ENCODE results near the gene SLCO2A1.

Gene SLCO2A1

DNA sequence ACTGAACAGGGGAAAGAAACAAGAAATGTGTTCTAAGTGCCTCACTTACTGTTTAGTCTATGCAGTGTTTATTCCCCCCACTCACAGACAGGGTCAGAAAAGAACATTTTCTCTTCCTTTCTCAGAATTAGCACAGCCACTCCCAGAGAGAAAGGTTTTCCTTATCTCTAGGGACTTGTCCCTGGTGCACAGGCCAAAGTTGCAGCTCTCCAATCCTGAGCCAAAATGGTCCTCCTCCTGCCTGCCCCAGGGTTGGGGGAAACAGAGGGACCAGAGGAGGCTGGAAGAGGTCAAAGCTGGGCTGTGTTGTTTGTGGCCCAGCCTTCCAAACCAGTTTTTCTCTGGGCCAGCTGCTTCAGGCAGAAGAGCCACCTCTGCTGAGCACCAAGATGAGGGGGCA, 146.1 kb downstream of the SLCO2A1 start:
- TF ChIP-seq, protein P1, sequence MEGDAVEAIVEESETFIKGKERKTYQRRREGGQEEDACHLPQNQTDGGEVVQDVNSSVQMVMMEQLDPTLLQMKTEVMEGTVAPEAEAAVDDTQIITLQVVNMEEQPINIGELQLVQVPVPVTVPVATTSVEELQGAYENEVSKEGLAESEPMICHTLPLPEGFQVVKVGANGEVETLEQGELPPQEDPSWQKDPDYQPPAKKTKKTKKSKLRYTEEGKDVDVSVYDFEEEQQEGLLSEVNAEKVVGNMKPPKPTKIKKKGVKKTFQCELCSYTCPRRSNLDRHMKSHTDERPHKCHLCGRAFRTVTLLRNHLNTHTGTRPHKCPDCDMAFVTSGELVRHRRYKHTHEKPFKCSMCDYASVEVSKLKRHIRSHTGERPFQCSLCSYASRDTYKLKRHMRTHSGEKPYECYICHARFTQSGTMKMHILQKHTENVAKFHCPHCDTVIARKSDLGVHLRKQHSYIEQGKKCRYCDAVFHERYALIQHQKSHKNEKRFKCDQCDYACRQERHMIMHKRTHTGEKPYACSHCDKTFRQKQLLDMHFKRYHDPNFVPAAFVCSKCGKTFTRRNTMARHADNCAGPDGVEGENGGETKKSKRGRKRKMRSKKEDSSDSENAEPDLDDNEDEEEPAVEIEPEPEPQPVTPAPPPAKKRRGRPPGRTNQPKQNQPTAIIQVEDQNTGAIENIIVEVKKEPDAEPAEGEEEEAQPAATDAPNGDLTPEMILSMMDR (IDR thresholded peaks at IDR 0.05), result no peak

DNA sequence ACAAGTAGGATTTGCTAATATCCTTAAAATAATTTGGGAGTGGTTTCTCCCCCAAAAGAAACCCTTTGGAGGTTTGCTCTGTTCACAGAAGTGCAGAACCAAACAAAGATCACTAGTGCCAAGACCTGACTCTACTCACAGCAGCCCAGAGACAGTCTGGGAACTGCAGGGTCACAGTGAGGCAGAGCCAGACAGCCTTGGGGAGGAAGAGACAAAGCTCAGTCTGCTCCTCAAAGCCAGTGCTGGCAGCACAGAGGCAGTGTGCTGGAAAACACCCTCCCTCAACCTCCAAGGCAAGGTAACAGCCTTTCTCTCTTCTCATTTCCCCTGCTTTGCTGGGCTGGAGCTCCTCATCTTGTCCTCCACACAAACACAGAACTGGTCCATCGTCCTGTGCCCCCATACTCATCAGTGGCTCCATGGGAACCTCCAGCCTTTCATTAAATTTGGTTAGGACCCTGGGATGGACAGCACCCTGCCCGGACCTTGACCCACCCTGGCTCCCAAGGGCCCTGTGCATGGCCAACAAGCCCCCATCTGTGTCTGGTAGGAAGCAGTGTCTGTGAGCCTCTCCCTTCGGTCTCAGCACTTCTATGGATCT, 146.6 kb downstream of the SLCO2A1 start:
- TF ChIP-seq, protein P1 (IDR thresholded peaks at IDR 0.05), result no peak

DNA sequence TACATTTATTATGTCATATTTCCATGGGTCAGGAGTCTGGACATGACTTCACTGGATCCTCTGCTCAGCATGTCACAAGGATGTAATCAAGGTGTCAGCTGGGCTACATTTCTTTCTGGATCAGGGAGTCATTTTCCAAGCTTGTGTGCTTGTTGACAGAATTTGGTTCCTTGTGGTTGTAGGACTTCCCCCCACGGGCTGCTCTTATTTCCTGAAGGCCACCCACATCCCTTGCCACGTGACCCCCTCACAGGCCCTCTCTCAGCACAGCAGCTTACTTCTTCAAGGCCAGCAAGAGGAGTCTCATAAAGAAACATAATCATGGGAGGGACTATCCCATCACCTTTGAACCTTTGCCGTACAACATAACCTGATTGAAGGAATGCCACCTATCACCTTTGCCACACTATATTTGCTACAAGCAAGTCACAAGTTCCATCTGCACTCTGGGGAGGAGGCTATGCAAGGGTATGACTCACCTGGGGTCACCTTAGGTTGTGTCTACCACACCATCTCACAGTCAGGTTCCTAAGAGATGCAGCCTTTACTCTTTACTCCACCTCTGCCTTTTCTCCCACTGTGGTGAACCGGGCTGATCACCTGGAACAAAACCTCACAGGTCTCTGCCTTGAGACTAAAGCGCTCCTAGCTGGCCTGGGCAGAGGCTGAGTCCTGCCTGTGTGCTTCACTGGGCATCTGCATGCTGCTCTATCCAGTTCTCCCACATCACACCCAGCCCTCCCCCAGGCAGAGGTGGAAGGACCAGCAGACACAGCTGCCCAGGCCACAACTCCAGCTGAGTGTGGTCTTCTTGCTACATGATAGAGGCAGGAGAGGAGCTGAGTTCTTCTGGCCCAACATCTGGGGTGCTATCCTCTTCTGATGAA, 147.5 kb downstream of the SLCO2A1 start:
- TF ChIP-seq, protein P1 (IDR thresholded peaks at IDR 0.05), result no peak

DNA sequence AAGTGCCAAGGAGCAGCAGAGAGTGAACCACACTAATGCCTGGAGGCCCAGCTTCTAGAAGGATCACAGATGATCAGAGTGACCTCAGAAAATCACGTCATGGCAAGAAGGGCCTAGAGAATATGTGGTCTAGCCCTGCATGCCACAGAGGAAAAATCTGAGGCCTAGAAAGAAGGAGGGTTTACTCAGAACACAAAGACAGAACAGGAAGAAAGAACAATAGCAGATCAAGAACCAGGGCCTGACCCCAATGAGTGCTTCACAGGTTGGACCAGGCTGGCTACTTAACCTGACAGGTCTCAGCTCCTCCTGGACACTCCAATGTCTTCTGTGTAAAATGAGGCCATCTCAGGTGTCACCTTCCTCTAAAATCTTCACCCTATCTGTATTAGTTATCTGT, 148.2 kb downstream of the SLCO2A1 start:
- TF ChIP-seq, protein P1 (IDR thresholded peaks at IDR 0.05), result no peak

- TF ChIP-seq, protein P1 (IDR thresholded peaks at IDR 0.05), result no peak
Measured at GRCh38 chr3:133880886-133881455, 148.8 kb downstream of the SLCO2A1 start.

- TF ChIP-seq, protein P1 (IDR thresholded peaks at IDR 0.05), result no peak
Measured at GRCh38 chr3:133880287-133880686, 149.4 kb downstream of the SLCO2A1 start.

GRCh38 chr3:133878518-133878917, 151.2 kb downstream of the SLCO2A1 start:
- TF ChIP-seq, protein P1 (IDR thresholded peaks at IDR 0.05), result no peak
